Peyer's patch (tissue), 4 donors: ENCODE data around the gene FNIP1. TPM values are rescaled to one million over a fixed set of nuclear protein-coding genes. Genes with fewer than 3 reads are reported as not detected.

Experiments
- DNase-seq, 3 donors: peaks; one replicate each; pipeline ENCODE4 v3.0.0-alpha.2; 2017 to 2019
- H3K27ac ChIP-seq, 4 donors: fragments of 200-600 bp; sonication (generic); one replicate each; pipeline ENCODE4 v1.5.1; 2016 to 2019
- H3K27me3 ChIP-seq, 2 donors: fragments of 200-600 bp; sonication (generic); one replicate each; pipeline ENCODE4 v1.5.1; 2019
- H3K36me3 ChIP-seq, 3 donors: fragments of 200-600 bp; sonication (generic); one replicate each; pipeline ENCODE4 v1.5.1; 2016 to 2019
- H3K4me1 ChIP-seq, 4 donors: fragments of 200-600 bp; sonication (generic); one replicate each; pipeline ENCODE4 v1.5.1; 2016 to 2019
- H3K4me3 ChIP-seq, 4 donors: fragments of 200-600 bp; sonication (generic); 1 replicate in 3 of 4; 2 replicates in 1 of 4; pipeline ENCODE4 v1.5.1; 2016 to 2019; ENCODE audit warnings: mild to moderate bottlenecking in 1 of 4
- H3K9me3 ChIP-seq, 4 donors: fragments of 200-600 bp; sonication (generic); one replicate each; pipeline ENCODE4 v1.5.1; 2016 to 2019; ENCODE audit warnings: mild to moderate bottlenecking in 1 of 4
- CTCF ChIP-seq, 6 experiments: fragments of 450-650 bp in 4 of 6; fragments of 200-600 bp in 2 of 6; sonication (generic) in 1 of 6; IDR thresholded peaks; one replicate each; pipeline ENCODE4 v1.5.1; 2017 to 2019; ENCODE audit warnings: antibody characterized with exemption in 6 of 6, mild to moderate bottlenecking in 3 of 6, moderate library complexity in 1 of 6
- POLR2A ChIP-seq, 2 donors: fragments of 450-650 bp; IDR thresholded peaks; one replicate each; pipeline ENCODE4 v1.5.1; 2017; ENCODE audit warnings: antibody characterized with exemption in 2 of 2, mild to moderate bottlenecking in 2 of 2, moderate library complexity in 2 of 2
- total RNA-seq, 4 donors: library from RNA; depleted of rRNA; stranded (reverse); fragments of >200 nt; gene quantifications; one replicate each; pipeline ENCODE4 v1.1.0, GENCODE V29; 2016

The FNIP1 gene
- total RNA-seq, 4 donors from 2014 or later: 36.9 to 49.5 (median 46.1) TPM

- DNase-seq: no peak
- no peaks in the 10 kb centered on the region for H3K9me3 ChIP-seq
- TF ChIP-seq POLR2A (IDR thresholded peaks at IDR 0.05): no peak
- TF ChIP-seq CTCF (IDR thresholded peaks at IDR 0.05): no peak
- H3K36me3 ChIP-seq: no peaks in the 10 kb centered on the region
- peaks cover 0 to 21% (median 3%) of the 10 kb centered on the region in 4 donors for H3K4me1 ChIP-seq
- H3K27ac ChIP-seq: no peak overlapping the region
- no peak overlapping the region for H3K4me3 ChIP-seq
- H3K27me3 ChIP-seq: no peaks in the 10 kb centered on the region
These were observed 5.0 kb downstream of the FNIP1 start for GRCh38 chr5:131791866-131792265.

GRCh38 chr5:131790550-131790949 lies 6.3 kb downstream of the FNIP1 start:
- H3K4me1 ChIP-seq: peaks cover 0 to 21% (median 3%) of the 10 kb centered on the region in 4 donors

GRCh38 chr5:131789765-131790164 lies 7.1 kb downstream of the FNIP1 start:
- H3K9me3 ChIP-seq: no peaks in the 10 kb centered on the region
- H3K27ac ChIP-seq: no peak overlapping the region
- no peaks in the 10 kb centered on the region for H3K36me3 ChIP-seq
- H3K4me3 ChIP-seq: no peak overlapping the region
- H3K27me3 ChIP-seq: no peaks in the 10 kb centered on the region
- DNase-seq: no peak
- peaks cover 0 to 13% (median 0%) of the 10 kb centered on the region in 4 donors for H3K4me1 ChIP-seq
- TF ChIP-seq CTCF (IDR thresholded peaks at IDR 0.05): no peak
- TF ChIP-seq POLR2A (IDR thresholded peaks at IDR 0.05): no peak

More at GRCh38 chr5:131790550-131790949, 6.3 kb downstream of the FNIP1 start:
- TF ChIP-seq CTCF (IDR thresholded peaks at IDR 0.05): no peak
- no peak for TF ChIP-seq POLR2A (IDR thresholded peaks at IDR 0.05)
- H3K27me3 ChIP-seq: no peaks in the 10 kb centered on the region
- H3K27ac ChIP-seq: no peak overlapping the region
- H3K4me3 ChIP-seq: no peak overlapping the region
- no peak for DNase-seq
- no peaks in the 10 kb centered on the region for H3K36me3 ChIP-seq
- H3K9me3 ChIP-seq: no peaks in the 10 kb centered on the region

- Histone ChIP-seq H3K9me3 (no peaks in the 10 kb centered on the region), H3K27me3 (no peaks in the 10 kb centered on the region), H3K4me3 (no peak overlapping the region), H3K27ac (no peak overlapping the region), H3K36me3 (no peaks in the 10 kb centered on the region), H3K4me1 (peaks cover 0 to 7% (median 0%) of the 10 kb centered on the region in 4 donors)
- no peak for DNase-seq
- TF ChIP-seq POLR2A (IDR thresholded peaks at IDR 0.05) (no peak), CTCF (IDR thresholded peaks at IDR 0.05) (no peak)
These were observed 9.1 kb downstream of the FNIP1 start for GRCh38 chr5:131787736-131788135.

GRCh38 chr5:131786900-131787692 lies 9.7 kb downstream of the FNIP1 start:
- Histone ChIP-seq H3K9me3 (no peaks in the 10 kb centered on the region), H3K27me3 (no peaks in the 10 kb centered on the region), H3K4me3 (no peak overlapping the region), H3K36me3 (no peaks in the 10 kb centered on the region), H3K4me1 (peaks cover 0 to 7% (median 0%) of the 10 kb centered on the region in 4 donors), H3K27ac (no peak overlapping the region)
- DNase-seq: no peak
- no peak for TF ChIP-seq CTCF (IDR thresholded peaks at IDR 0.05)
- TF ChIP-seq POLR2A (IDR thresholded peaks at IDR 0.05): no peak
